ENCODE data around the gene TMIE.

The TMIE gene

DNA sequence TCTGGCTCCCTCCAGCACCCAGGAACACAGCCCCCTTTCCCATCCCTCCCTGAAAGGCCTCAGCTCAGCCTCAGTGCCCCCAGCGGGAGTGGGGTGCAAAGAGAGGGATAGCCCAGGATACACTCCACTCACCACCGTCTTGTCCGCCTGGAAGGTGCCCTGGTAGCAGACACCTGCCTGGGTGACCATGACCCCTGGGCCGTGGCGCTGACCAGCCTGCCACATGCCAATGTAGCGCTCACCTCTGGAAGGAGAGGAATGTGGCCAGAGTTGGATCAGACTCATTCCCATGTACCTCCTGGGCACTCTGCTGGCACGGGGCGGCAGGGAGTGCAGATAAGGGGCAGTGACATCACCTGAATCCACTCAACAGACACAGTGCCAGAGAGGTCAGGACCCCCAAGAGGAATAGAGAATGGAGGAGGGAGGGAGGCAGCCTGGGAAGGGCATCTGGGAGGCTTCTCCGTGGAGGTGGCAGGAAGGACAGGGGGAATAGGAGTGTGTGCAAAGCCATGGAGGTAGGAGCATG lies 20.8 kb upstream of the TMIE start:
- no peak overlapping the region for H3K4me2 ChIP-seq (ENCODE audit: low read length)
- no peak overlapping the region for H3K9ac ChIP-seq (ENCODE audit: low read length)
- no peaks in the 10 kb centered on the region for H3K27me3 ChIP-seq (ENCODE audit: low read depth, low read length)
- H3K27ac ChIP-seq (ENCODE audit: low read length), result no peak overlapping the region
- no peaks in the 10 kb centered on the region for H3K36me3 ChIP-seq (replicated peaks; ENCODE audit: low read depth, low read length)
- H3K4me1 ChIP-seq (ENCODE audit: low read length), result no peaks in the 10 kb centered on the region
- peaks cover 3% of the 10 kb centered on the region; the same call in 1 of the 2 replicates for H4K20me1 ChIP-seq (ENCODE audit: insufficient read depth, low read length)
- H2AFZ ChIP-seq (ENCODE audit: low read depth, low read length), result no peak overlapping the region
- TF ChIP-seq, protein P1, sequence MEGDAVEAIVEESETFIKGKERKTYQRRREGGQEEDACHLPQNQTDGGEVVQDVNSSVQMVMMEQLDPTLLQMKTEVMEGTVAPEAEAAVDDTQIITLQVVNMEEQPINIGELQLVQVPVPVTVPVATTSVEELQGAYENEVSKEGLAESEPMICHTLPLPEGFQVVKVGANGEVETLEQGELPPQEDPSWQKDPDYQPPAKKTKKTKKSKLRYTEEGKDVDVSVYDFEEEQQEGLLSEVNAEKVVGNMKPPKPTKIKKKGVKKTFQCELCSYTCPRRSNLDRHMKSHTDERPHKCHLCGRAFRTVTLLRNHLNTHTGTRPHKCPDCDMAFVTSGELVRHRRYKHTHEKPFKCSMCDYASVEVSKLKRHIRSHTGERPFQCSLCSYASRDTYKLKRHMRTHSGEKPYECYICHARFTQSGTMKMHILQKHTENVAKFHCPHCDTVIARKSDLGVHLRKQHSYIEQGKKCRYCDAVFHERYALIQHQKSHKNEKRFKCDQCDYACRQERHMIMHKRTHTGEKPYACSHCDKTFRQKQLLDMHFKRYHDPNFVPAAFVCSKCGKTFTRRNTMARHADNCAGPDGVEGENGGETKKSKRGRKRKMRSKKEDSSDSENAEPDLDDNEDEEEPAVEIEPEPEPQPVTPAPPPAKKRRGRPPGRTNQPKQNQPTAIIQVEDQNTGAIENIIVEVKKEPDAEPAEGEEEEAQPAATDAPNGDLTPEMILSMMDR (IDR thresholded peaks at IDR 0.05; ENCODE audit: low read depth, low read length), result no peak
- TF ChIP-seq EZH2phosphoT487 (IDR thresholded peaks at IDR 0.05; ENCODE audit: low read depth), result no peak
- no peaks in the 10 kb centered on the region for H3K79me2 ChIP-seq (ENCODE audit: low read length)
- no peak overlapping the region for H3K4me3 ChIP-seq (ENCODE audit: low read length)
- H3K9me3 ChIP-seq (ENCODE audit: insufficient read depth, low read length), result no peaks in the 10 kb centered on the region

DNA sequence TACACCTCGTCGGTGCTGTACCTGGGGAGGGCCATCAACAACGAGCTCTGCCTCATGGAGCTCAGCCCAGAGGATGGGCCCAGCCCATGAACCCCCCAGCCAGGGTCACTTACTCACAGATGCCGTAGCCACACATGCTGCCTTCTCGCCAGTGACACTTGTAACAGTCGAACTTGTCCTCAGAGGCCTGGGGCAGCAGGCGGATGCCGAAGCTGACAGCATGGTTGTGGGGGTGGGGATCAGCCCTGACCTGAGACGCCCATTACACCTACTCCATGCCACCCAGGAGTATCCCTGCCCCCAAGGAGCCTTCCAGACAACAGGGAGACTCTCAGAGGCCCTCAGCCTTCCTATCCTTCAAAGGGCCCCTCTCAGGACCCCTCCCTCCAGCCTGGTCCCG lies 19.8 kb upstream of the TMIE start:
- no peak overlapping the region for H3K4me3 ChIP-seq (ENCODE audit: low read length)
- H3K9me3 ChIP-seq (ENCODE audit: insufficient read depth, low read length), result no peaks in the 10 kb centered on the region
- no peaks in the 10 kb centered on the region for H3K79me2 ChIP-seq (ENCODE audit: low read length)
- H3K4me1 ChIP-seq (ENCODE audit: low read length), result no peaks in the 10 kb centered on the region
- H3K9ac ChIP-seq (ENCODE audit: low read length), result no peak overlapping the region
- H2AFZ ChIP-seq (ENCODE audit: low read depth, low read length), result no peak overlapping the region
- no peak overlapping the region for H3K4me2 ChIP-seq (ENCODE audit: low read length)
- H3K36me3 ChIP-seq (replicated peaks; ENCODE audit: low read depth, low read length), result no peaks in the 10 kb centered on the region
- no peak overlapping the region for H3K27ac ChIP-seq (ENCODE audit: low read length)
- no peaks in the 10 kb centered on the region for H3K27me3 ChIP-seq (ENCODE audit: low read depth, low read length)
- peaks cover 3% of the 10 kb centered on the region; the same call in 1 of the 2 replicates for H4K20me1 ChIP-seq (ENCODE audit: insufficient read depth, low read length)
- TF ChIP-seq EZH2phosphoT487 (IDR thresholded peaks at IDR 0.05; ENCODE audit: low read depth), result no peak
- TF ChIP-seq, protein P1 (IDR thresholded peaks at IDR 0.05; ENCODE audit: low read depth, low read length), result no peak

DNA sequence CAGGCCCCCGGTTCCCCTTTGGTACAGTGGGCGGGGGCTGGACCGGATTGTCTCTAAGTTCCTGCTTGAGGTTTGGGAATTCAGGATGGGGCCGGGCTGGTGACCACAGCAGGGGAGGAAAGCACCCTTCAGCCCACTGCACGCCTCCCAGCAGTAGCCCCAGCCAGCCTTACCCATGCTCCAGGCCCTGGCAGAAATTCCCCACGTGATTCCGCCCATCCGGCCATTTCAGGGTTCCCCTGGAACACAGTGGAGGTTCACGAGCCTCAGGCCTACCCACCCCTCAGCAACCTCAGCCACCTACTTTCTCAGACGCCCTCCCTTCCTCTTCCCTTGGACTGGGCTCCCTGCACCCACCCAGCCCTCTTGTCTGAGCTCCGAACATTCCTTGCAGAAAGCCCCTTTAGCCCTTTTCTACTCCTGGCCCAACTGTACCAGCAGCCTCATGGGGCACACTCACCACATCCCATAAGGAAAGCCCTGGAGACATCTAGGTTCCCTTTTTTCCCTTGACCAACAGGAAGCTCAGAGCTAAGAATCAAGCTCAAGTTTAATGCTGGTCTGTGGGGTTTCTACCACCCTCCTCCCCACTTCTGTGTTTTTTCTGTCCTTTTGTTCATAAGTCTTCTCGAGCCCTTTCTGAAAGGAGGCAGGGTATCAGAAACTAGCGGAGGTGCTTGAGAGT lies 19.2 kb upstream of the TMIE start:
- TF ChIP-seq, protein P1 (IDR thresholded peaks at IDR 0.05; ENCODE audit: low read depth, low read length), result no peak
- TF ChIP-seq EZH2phosphoT487 (IDR thresholded peaks at IDR 0.05; ENCODE audit: low read depth), result no peak

DNA sequence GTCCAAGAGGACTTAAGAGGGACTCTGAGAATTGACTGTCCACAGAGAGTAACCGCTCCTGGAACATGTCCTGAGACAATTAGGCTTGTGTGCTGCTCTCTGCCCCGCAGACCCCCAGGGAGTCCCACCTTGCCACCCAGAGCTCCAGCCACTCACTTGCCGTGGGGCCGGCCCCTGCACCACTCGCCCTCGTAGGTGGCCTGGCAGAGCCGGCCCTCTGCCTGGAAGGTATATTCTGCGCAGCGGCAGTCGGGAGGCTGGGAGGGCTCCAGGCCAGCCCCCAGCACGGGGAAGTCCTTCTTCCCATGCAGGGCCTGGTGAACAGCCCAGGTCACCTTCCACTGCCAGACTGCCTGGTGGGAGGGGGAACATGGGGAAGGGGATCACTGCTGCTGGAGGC lies 18.2 kb upstream of the TMIE start:
- H4K20me1 ChIP-seq (ENCODE audit: insufficient read depth, low read length), result peaks cover 3% of the 10 kb centered on the region; the same call in 1 of the 2 replicates
- no peak overlapping the region for H3K4me2 ChIP-seq (ENCODE audit: low read length)
- H3K9me3 ChIP-seq (ENCODE audit: insufficient read depth, low read length), result no peaks in the 10 kb centered on the region
- H3K9ac ChIP-seq (ENCODE audit: low read length), result no peak overlapping the region
- no peaks in the 10 kb centered on the region for H3K27me3 ChIP-seq (ENCODE audit: low read depth, low read length)
- H3K27ac ChIP-seq (ENCODE audit: low read length), result no peak overlapping the region
- H3K4me1 ChIP-seq (ENCODE audit: low read length), result no peaks in the 10 kb centered on the region
- H3K36me3 ChIP-seq (replicated peaks; ENCODE audit: low read depth, low read length), result no peaks in the 10 kb centered on the region
- TF ChIP-seq, protein P1 (IDR thresholded peaks at IDR 0.05; ENCODE audit: low read depth, low read length), result no peak
- TF ChIP-seq EZH2phosphoT487 (IDR thresholded peaks at IDR 0.05; ENCODE audit: low read depth), result no peak
- no peak overlapping the region for H3K4me3 ChIP-seq (ENCODE audit: low read length)
- H3K79me2 ChIP-seq (ENCODE audit: low read length), result no peaks in the 10 kb centered on the region
- no peak overlapping the region for H2AFZ ChIP-seq (ENCODE audit: low read depth, low read length)

More for the DNA sequence above, 19.2 kb upstream of the TMIE start:
- H4K20me1 ChIP-seq (ENCODE audit: insufficient read depth, low read length), result peaks cover 3% of the 10 kb centered on the region; the same call in 1 of the 2 replicates
- H3K9ac ChIP-seq (ENCODE audit: low read length), result no peak overlapping the region
- H3K4me2 ChIP-seq (ENCODE audit: low read length), result no peak overlapping the region
- no peak overlapping the region for H3K27ac ChIP-seq (ENCODE audit: low read length)
- H2AFZ ChIP-seq (ENCODE audit: low read depth, low read length), result no peak overlapping the region
- H3K79me2 ChIP-seq (ENCODE audit: low read length), result no peaks in the 10 kb centered on the region
- H3K9me3 ChIP-seq (ENCODE audit: insufficient read depth, low read length), result no peaks in the 10 kb centered on the region
- no peaks in the 10 kb centered on the region for H3K36me3 ChIP-seq (replicated peaks; ENCODE audit: low read depth, low read length)
- no peaks in the 10 kb centered on the region for H3K27me3 ChIP-seq (ENCODE audit: low read depth, low read length)
- no peak overlapping the region for H3K4me3 ChIP-seq (ENCODE audit: low read length)
- no peaks in the 10 kb centered on the region for H3K4me1 ChIP-seq (ENCODE audit: low read length)
